ENCODE data around the gene AMPD3. TPM values are rescaled to one million over a fixed set of nuclear protein-coding genes. Genes with fewer than 3 reads are reported as not detected.

Gene AMPD3
- total RNA-seq, 4 donors from 2014 or later, result 3.8 to 7.5 (median 5.1) TPM

DNA sequence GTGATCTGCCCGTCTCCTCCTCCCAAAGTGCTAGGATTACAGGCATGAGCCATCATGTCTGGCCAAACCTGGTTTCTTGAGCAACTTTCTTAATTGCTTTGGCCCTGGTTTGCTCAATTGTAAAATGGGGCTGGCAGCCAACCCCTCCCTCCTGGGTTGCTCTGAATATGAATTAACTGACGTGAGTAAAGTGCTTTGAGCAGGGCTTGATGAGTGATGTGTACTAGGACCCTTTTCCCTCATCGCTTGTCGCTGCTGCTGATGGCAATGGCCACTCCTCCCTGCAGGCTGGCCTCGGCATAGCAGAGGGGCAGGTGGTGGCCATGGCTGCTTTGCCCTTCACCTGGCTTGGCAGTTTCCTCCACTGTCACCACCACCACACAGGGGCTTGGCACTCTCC lies 44.4 kb downstream of the AMPD3 start:
- no peak overlapping the region for H3K27ac ChIP-seq (replicated peaks in 1 of 4)
- intact Hi-C loops (cut with DNase I), result no loop called here
- no peaks in the 10 kb centered on the region for H3K27me3 ChIP-seq
- no peaks in the 10 kb centered on the region for H3K9me3 ChIP-seq
- peaks cover 0 to 52% (median 26%) of the 10 kb centered on the region in 4 donors for H3K36me3 ChIP-seq
- H3K4me1 ChIP-seq, result peaks cover 0 to 6% (median 0%) of the 10 kb centered on the region in 4 donors
- H3K4me3 ChIP-seq, result no peak overlapping the region
- DNase-seq (ENCODE audit: extremely low spot score), result peak; percentile 77
- 92% methylated on average over 4 of the region's 5 CpGs for whole genome bisulfite sequencing
- TF ChIP-seq, protein P1, sequence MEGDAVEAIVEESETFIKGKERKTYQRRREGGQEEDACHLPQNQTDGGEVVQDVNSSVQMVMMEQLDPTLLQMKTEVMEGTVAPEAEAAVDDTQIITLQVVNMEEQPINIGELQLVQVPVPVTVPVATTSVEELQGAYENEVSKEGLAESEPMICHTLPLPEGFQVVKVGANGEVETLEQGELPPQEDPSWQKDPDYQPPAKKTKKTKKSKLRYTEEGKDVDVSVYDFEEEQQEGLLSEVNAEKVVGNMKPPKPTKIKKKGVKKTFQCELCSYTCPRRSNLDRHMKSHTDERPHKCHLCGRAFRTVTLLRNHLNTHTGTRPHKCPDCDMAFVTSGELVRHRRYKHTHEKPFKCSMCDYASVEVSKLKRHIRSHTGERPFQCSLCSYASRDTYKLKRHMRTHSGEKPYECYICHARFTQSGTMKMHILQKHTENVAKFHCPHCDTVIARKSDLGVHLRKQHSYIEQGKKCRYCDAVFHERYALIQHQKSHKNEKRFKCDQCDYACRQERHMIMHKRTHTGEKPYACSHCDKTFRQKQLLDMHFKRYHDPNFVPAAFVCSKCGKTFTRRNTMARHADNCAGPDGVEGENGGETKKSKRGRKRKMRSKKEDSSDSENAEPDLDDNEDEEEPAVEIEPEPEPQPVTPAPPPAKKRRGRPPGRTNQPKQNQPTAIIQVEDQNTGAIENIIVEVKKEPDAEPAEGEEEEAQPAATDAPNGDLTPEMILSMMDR (IDR thresholded peaks at IDR 0.05), result no peak
- TF ChIP-seq POLR2AphosphoS5 (IDR thresholded peaks at IDR 0.05), result no peak
- TF ChIP-seq POLR2A (IDR thresholded peaks at IDR 0.05; ENCODE audit: low read depth), result no peak
- TF ChIP-seq EP300 (IDR thresholded peaks at IDR 0.05), result no peak

DNA sequence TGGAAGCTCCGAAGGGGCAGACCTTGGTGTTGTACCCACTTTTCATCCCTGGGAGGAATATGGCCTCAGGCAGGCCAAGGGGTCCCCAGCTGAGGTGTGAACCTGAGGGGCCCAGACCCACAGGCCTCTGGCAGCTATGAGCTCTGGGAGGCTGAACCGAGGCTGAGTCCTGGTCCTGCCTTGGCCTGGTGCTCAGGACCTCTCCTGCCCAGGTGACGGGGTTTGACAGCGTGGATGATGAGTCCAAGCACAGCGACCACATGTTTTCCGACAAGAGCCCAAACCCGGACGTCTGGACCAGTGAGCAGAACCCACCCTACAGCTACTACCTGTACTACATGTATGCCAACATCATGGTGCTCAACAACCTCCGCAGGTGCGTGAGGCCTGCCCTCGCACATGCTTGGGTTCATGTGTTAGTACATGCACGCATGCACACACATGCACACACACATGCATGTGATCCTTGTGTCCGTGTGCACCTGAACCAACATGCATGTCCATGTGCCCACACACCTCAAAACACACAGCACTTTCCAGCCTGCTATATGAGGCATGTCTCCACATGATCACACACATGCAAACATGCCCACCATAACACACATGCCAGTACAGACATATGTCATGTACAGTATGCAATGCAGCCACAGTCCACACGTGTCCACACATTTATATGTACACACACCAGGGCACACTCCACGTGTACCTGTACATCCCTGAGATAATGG lies 45.0 kb downstream of the AMPD3 start:
- H3K27me3 ChIP-seq, result no peaks in the 10 kb centered on the region
- DNase-seq (ENCODE audit: extremely low spot score), result peak; percentile 87
- H3K36me3 ChIP-seq, result peaks cover 0 to 53% (median 26%) of the 10 kb centered on the region in 4 donors

DNA sequence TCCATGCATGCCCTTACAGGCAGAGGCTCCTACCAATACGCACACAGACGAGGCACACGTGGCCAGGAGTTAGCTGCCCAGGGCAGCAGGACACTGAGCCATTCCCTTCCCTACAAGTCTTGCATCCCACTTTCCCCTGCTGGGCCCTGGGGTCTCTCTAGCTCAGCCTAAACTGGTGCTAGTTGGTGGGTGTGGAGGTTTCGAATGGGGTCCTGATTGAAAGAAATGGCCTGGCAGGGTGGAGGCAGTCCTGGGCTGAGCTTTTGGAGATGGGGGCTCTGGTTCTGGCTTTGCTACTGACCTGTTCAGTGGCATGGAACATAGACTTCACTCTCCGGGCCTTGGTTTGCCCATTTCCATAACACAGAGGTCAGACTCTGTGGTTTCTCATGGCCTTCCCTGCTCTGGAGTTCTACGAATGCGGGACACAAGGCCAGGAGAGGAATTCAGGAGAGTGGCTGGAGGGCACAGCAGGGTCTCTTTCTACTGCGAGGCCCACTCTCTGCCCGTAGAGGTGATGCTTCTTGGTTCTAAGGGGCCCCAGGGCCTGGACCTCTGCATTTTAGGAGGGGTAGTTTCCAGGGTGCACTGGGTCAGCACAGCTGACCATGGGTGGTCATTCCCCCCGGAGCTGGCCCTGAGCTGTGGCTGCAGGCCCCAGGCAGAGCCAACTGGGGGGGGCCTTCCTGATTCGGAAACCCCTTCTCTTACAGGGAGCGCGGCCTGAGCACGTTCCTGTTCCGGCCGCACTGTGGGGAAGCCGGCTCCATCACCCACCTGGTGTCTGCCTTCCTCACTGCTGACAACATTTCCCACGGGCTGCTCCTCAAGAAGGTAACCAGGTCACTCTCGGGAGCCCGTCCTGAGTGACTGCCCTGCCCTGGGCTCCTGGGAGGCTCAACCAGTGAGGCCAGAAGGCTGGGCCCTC lies 46.0 kb downstream of the AMPD3 start:
- TF ChIP-seq EP300 (IDR thresholded peaks at IDR 0.05) (no peak), POLR2A (IDR thresholded peaks at IDR 0.05; ENCODE audit: low read depth) (no peak), POLR2AphosphoS5 (IDR thresholded peaks at IDR 0.05) (no peak)
- TF ChIP-seq, protein P1 (IDR thresholded peaks at IDR 0.05), result no peak
- DNase-seq (ENCODE audit: extremely low spot score), result peak; percentile 75
- Histone ChIP-seq H3K27ac (replicated peaks in 1 of 4) (no peak overlapping the region), H3K36me3 (peaks cover 0 to 49% (median 24%) of the 10 kb centered on the region in 4 donors), H3K27me3 (no peaks in the 10 kb centered on the region), H3K9me3 (no peaks in the 10 kb centered on the region), H3K4me3 (no peak overlapping the region), H3K4me1 (peaks cover 0 to 6% (median 0%) of the 10 kb centered on the region in 4 donors)
- WGBS, result 88% methylated on average over 11 of the region's 20 CpGs
- intact Hi-C loops (cut with DNase I), result no loop called here

More for the DNA sequence above, 45.0 kb downstream of the AMPD3 start:
- TF ChIP-seq EP300 (IDR thresholded peaks at IDR 0.05) (no peak), POLR2A (IDR thresholded peaks at IDR 0.05; ENCODE audit: low read depth) (no peak), POLR2AphosphoS5 (IDR thresholded peaks at IDR 0.05) (no peak)
- TF ChIP-seq, protein P1 (IDR thresholded peaks at IDR 0.05), result no peak
- intact Hi-C loops (cut with DNase I), result no loop called here
- no peaks in the 10 kb centered on the region for H3K9me3 ChIP-seq
- H3K4me3 ChIP-seq, result no peak overlapping the region
- H3K4me1 ChIP-seq, result peaks cover 0 to 6% (median 0%) of the 10 kb centered on the region in 4 donors
- 75% methylated on average over 11 of the region's 15 CpGs for WGBS
- no peak overlapping the region for H3K27ac ChIP-seq (replicated peaks in 1 of 4)

DNA sequence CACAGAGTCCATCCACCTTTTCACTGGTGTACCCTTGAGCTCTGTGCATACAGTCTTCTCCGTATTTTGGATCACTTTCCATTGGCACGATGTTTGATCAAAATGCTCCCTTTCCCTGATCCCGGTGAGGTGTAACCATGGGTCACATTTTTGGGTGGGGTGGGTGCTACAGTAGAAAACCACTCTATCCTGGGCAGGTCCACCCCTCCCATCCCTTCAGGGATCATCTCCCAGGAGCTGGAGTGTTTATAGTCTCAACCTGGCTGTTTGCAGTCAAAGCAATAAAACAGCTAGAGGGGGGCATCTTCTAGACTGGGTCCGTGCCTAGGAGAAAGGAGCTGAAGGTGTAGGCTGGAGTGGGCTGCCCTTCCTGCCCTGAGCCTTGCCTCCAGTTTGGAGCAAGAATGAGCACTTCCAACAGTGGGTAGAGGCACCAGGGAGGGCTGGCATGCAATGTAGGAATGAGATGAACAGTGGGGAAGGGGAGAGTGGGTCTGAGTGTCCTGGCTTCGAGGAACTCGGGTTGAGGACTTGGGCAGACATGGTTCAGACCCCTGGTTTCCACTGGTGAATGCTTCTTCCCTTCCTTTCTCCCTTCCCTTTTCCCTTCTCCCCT lies 47.1 kb downstream of the AMPD3 start:
- intact Hi-C loops (cut with DNase I), result no loop called here
- no peak overlapping the region for H3K27ac ChIP-seq (replicated peaks in 1 of 4)
- H3K27me3 ChIP-seq, result no peaks in the 10 kb centered on the region
- H3K9me3 ChIP-seq, result no peaks in the 10 kb centered on the region
- peaks cover 0 to 5% (median 0%) of the 10 kb centered on the region in 4 donors for H3K4me1 ChIP-seq
- H3K4me3 ChIP-seq, result no peak overlapping the region
- 90% methylated on average over 5 of the region's 6 CpGs for whole genome bisulfite sequencing
- TF ChIP-seq POLR2AphosphoS5 (IDR thresholded peaks at IDR 0.05), result no peak
- TF ChIP-seq POLR2A (IDR thresholded peaks at IDR 0.05; ENCODE audit: low read depth), result no peak
- TF ChIP-seq EP300 (IDR thresholded peaks at IDR 0.05), result no peak
- TF ChIP-seq, protein P1 (IDR thresholded peaks at IDR 0.05), result no peak
- peak; percentile 88 for DNase-seq (ENCODE audit: extremely low spot score)
- peaks cover 0 to 40% (median 20%) of the 10 kb centered on the region in 4 donors for H3K36me3 ChIP-seq
